ENCODE data around the gene MIF4GD. TPM values are rescaled to one million over a fixed set of nuclear protein-coding genes. Genes with fewer than 3 reads are reported as not detected.

Gene MIF4GD
- total and polyA plus RNA-seq, 9 of the 15 experiments (the other 6 are each of a cell fraction or from before 2014, with no cell fraction given) = 11.8 to 63.8 (median 28.1) TPM

- TF ChIP-seq CBFA2T3 (IDR thresholded peaks at IDR 0.05) (no peak), SMARCB1 (IDR thresholded peaks at IDR 0.05; ENCODE audit: insufficient read length, low read depth) (no peak), PTTG1 (tag; IDR thresholded peaks at IDR 0.05; ENCODE audit: low read depth) (no peak), FOXA3 (CRISPR knock-in tag; conservative IDR thresholded peaks at IDR 0.05 in 1 of 2, IDR thresholded peaks at IDR 0.05 in 1 of 2) (peak; percentile 66 to 93), RAD51 (IDR thresholded peaks at IDR 0.05; ENCODE audit: borderline replicate concordance, low read depth) (no peak), SMAD3 (CRISPR knock-in tag; conservative IDR thresholded peaks at IDR 0.05) (no peak), CBX3 (IDR thresholded peaks at IDR 0.05; ENCODE audit: borderline replicate concordance in 1 of 2, low read length in 2 of 2) (peak in 1 of 2 experiments; percentile 33; a peak in 1 of 3 replicates), ZNF584 (CRISPR knock-in tag; IDR thresholded peaks at IDR 0.05; ENCODE audit: low read depth) (no peak), KLF10 (CRISPR knock-in tag; IDR thresholded peaks at IDR 0.05) (no peak), PRMT5 (CRISPR knock-in tag; IDR thresholded peaks at IDR 0.05) (no peak), ELF1 (tag; IDR thresholded peaks at IDR 0.05) (no peak), TEAD2 (tag; IDR thresholded peaks at IDR 0.05) (no peak), PCBP2 (IDR thresholded peaks at IDR 0.05; ENCODE audit: low read depth, low read length, poor library complexity, severe bottlenecking) (no peak), ZBED1 (IDR thresholded peaks at IDR 0.05) (no peak), ERF (CRISPR knock-in tag; IDR thresholded peaks at IDR 0.05) (no peak), MAX (CRISPR knock-in tag; IDR thresholded peaks at IDR 0.05) (peak; percentile 60), DMBX1 (CRISPR knock-in tag; IDR thresholded peaks at IDR 0.05; ENCODE audit: borderline replicate concordance) (no peak), DIDO1 (tag; IDR thresholded peaks at IDR 0.05; ENCODE audit: low read depth) (no peak), ZNF583 (CRISPR knock-in tag; IDR thresholded peaks at IDR 0.05) (no peak), SMARCA4 (IDR thresholded peaks at IDR 0.05) (no peak), ZFP1 (CRISPR knock-in tag; IDR thresholded peaks at IDR 0.05) (no peak), CTBP1 (IDR thresholded peaks at IDR 0.05; ENCODE audit: borderline replicate concordance) (peak; percentile 73), SREBF2 (CRISPR knock-in tag; IDR thresholded peaks at IDR 0.05) (no peak), CBX8 (IDR thresholded peaks at IDR 0.05; ENCODE audit: borderline replicate concordance, extremely low read depth, low read depth, low read length, poor library complexity, severe bottlenecking) (no peak), EP400 (IDR thresholded peaks at IDR 0.05) (peak; percentile 61; the same call in 1 of the 2 replicates), GMEB1 (CRISPR knock-in tag; IDR thresholded peaks at IDR 0.05) (no peak), TAL1 (IDR thresholded peaks at IDR 0.05) (no peak)
- TF ChIP-seq, protein P1, sequence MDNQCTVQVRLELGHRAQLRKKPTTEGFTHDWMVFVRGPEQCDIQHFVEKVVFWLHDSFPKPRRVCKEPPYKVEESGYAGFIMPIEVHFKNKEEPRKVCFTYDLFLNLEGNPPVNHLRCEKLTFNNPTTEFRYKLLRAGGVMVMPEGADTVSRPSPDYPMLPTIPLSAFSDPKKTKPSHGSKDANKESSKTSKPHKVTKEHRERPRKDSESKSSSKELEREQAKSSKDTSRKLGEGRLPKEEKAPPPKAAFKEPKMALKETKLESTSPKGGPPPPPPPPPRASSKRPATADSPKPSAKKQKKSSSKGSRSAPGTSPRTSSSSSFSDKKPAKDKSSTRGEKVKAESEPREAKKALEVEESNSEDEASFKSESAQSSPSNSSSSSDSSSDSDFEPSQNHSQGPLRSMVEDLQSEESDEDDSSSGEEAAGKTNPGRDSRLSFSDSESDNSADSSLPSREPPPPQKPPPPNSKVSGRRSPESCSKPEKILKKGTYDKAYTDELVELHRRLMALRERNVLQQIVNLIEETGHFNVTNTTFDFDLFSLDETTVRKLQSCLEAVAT (IDR thresholded peaks at IDR 0.05) = no peak
Measured at GRCh38 chr17:75267411-75268232, 3.4 kb downstream of the MIF4GD start (continued).

Data from K562 (cell line).